DMS153 (cell line): ENCODE results near the gene FUT2.
"Not testable (repeated sequence)": the region's sequence is repeated elsewhere in the genome, so short reads cannot be mapped to it uniquely, and the experiment has no call there.

ENCODE experiments used
- DNase-seq: peaks from one replicate; lab custom pipeline; 2025; lab: John Stamatoyannopoulos, UW

Gene FUT2

DNA sequence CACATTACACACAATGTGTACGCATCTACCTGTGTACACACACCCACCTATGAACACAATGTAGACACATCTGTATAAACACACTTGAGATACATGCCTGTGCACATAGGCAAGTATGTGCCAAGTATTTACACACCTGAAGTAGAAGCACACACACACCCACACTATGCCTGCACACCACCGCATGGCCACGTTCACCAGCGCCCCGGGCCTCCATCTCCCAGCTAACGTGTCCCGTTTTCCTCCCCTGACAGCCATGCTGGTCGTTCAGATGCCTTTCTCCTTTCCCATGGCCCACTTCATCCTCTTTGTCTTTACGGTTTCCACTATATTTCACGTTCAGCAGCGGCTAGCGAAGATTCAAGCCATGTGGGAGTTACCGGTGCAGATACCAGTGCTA is 6.9 kb downstream of the FUT2 start:
- DNase-seq, result no peak

DNA sequence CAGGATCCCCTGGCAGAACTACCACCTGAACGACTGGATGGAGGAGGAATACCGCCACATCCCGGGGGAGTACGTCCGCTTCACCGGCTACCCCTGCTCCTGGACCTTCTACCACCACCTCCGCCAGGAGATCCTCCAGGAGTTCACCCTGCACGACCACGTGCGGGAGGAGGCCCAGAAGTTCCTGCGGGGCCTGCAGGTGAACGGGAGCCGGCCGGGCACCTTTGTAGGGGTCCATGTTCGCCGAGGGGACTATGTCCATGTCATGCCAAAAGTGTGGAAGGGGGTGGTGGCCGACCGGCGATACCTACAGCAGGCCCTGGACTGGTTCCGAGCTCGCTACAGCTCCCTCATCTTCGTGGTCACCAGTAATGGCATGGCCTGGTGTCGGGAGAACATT is 7.5 kb downstream of the FUT2 start:
- DNase-seq, result no peak

DNA sequence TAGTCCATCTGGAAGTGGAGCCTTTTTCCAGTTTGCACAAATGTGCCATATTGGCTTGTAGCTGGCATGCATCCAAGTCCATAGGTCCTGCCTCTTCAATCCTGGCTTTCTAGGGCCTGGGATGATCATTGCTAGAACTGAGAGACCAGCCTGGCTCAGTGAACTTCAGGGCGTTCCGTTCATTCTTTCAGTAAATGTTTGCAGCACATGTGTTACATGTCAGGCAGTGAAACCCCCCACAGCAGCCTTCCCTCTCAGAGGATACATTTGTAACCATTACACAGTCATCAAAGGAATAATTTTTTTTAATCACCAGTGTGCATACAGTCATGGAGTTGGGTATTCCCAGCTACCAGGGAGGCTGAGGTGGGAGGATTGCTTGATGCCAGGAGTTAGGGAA is 9.7 kb downstream of the FUT2 start:
- DNase-seq, result no peak

DNA sequence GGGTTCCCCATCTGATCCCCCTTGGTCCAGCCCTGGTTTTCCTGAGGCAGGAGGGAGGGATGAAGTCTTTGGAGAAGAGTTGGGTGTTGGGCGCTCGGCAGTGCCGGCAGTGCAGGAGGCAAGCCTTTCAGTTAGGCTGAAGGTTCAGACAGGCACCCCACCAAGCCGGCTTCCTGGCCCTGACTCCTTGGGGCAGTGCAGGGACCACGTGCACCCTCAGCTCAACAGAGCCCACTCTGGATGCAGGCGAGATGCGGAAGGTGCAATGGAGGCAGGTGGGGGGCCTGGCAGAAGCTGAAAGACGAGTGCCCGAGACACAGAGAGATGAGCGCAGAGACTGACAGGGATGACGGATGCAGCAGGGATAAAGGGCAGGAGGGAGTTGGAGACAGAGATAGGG is 12.7 kb downstream of the FUT2 start:
- no peak for DNase-seq

DNA sequence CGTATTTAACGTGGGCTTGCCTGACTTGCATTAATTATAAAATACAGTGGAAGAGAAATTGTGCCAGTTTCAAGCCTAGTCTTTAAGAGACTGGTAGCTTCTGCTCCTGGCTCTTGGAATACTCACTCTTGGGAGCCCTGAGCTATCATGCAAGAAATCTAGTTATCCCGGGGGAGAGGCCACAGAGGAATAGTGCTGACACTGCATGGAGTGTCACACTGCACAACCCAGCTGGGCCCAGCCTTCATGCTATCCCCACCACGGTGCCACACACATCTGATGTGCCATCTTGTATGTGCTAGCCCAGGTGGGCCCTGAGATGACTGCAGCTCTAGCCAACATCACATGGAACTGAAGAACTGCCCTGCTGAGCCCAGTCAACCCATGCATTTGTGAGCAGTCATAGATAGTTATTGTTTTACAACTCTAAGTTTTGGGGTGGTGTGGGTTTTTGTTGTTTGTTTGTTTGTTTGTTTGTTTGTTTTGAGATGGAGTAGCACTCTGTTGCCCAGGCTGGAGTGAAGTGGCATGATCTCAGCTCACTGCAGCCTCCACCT is 15.4 kb downstream of the FUT2 start:
- DNase-seq, result no peak

DNA sequence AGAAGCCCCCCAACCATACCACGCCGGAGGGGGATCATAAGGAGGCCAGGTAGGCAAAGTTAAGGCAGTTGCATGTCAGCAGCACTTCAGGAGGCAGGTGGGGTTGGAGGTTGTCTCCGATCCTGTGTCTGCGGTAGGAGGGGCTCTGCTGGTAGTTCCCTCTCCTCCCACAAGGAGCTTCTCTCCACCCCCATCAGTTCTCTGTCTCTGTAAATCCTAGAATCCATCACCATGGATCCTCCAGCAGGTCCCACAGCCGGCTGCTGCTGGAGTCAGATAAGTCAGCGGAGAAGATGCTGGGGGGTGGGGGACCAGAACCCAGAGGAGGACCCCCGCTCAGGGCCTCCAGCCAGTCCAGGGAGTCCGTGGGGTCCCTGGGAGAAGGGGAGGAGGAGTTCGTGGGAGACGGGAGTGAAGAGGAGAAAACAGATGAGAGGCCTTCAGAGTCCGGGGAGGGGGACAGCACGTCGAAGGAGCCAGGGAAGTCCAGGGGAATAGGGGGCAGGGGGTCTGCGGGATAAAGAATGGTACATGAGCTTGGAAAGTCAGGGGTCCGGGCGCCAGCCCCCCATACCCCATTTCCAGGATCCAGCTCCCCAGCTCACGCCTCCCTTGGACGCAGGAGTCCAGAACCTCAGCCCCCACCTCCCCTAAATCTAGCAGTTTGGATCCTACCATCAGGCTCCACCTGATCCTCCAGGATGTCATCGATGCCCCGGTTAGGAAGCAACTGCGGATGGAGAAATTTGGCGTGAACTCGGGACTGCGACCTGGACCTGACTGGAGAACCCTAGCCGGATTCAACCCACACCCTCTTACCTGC is 17.5 kb downstream of the FUT2 start:
- no peak for DNase-seq

DNA sequence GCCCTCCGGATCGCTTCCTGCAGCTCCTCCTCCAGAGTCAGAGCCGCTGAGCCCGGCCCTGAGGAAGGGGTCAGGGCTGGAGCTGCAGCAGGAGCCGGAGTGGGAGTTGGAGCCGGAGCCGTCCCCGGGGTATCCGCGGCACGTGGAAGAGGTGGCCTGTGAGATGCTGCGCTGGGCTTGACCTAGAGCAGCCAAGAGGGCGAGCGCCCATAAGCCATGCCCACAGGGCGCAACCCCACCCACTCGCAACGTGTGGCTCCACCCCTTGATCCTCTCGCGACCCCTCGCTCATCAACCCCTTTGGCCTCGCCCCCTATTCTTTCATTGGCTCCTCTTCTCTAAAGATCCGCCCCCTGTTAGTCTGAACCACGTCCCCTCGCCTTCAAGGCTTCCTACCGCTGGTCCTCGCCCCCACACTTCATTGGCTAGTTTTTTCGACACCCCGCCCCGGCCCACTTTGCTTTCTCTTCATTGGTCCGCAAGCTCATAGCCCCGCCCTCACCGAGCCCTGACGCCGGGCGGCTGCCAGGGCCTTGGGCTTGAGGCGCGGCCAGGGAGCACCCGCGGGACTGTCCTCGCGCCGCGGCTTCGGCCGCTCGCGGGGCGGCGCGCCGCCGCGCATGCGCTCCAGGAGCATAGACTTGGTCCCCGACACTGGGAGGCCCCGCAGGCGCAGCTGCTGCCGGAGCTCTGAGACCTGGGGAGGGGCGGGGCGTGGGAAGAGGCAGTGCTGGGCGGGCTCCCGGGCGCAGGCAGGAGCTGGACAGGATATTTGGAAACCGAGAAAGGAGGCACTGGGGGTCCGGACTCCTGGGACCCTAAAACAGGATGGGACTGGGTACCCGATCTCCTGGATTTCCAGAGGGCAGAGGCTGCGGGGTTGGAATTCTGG is 18.3 kb downstream of the FUT2 start:
- peak; percentile 99 for DNase-seq

DNA sequence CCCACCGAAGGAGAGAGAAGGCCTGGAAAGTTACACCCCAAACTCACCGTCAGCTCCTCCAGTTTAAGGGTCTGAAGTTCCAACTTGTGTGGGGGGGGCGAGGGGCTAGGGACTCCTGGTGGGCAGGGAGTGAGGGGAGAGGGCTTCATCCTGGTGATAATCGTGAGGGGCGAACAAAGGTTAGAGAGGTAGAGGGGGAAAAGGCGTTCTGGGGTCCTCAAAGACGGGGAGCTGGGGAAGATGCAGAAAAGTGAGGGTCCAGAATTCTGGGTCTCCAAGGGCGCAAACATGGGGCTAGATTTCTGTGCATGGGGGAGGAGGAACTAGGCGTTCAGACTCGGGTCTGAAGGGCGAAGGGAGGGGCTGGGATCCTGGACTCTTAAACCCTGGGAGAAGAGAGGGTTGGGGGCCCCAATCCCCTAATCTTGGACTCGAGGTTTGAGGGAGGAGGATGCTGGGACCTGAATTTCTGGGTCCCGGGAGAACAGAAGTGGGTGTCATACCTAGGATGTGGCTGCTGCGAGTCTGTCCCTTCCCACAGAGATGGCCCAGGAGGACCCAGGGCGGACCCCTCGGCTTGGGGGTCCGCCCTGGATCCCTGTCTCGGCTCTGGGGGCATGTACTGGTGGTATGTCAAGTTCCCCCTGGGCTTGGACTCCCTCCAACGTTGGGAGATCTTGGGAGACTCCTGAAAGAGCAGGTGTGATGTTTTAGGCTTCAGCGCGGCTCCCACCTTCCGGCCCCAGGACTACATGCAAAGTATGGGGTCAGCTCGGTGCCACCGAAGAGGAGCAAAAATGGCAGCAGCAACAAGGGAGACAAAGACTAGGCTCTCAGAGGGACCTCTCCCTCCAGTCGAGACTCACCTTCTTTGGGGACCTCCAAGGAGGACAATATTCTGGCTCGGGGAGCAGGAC is 19.2 kb downstream of the FUT2 start:
- no peak for DNase-seq

DNA sequence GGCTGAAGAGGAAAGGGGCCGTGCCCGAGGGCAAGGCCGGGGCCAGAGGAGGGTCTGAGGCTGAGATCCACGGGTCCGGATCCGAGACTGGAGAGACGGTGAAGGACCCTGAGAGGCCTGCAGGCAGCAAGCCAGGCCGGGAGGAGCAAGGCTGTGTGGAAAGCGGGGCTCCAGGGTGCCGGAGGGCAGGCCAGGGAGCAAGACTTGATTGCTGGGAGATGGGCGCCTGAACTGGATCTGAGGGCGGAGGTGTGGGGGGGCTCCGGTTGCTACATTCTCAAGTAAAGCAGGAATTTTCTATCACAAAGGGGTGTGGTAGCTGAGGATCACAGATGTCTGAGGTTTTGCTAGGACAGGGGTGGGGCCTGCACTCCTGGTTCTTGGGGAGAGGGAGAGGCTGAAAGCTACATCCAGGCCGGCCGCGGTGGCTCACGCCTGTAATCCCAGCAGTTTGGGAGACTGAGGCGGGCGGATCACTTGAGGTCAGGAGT is 20.0 kb downstream of the FUT2 start:
- no peak for DNase-seq

DNA sequence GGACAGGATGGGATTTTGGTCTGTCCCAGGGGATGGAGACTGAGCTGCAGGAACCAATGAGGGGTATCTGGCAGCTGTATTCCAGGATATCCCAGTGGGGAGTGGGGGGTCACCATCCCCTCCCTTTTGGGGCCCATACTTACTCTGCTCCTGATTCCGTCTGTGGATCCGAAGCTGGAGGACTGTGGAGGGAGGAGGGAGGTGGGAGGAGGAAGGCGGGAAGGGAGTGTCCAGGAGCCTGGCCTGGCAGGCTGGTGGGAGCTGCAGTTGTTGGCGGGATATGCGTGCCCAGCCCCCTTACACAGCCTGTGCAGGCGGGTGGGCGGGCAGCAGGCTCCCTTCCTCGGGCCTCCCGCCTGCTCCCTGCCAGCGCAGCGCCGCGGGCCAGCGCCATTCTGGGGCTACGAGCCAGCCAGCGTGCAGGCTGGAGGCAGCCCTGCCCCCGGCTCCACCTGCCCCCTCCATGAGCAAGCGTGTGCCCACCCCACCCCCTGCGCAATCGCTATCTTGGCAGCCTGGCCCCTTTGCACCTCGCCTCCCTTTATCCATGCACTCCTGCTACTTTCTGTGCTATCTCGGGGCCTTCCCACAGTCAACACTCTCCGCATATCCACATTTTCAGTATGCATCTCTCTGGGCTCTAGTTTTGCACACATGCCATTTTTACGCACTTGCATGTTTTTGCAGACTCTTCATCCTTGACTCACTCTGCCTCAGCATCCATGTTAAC is 21.0 kb downstream of the FUT2 start:
- DNase-seq, result no peak

DNA sequence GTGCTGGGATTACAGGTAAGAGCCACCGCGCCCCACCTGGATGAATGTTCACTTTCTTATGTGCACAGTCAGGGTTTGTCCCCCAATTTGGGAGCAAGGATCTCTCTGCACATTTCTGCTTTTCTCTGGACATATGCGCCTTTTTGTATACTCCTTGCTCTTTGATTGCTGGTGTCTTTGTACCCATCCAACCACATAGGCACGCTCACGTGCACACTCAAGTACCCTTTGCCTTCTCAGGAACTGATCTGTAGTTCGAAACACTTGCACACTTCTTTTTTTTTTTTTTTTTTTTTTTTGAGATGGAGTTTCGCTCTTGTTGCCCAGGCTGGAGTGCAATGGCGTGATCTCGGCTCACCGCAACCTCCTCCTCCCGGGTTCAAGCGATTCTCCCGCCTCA is 22.3 kb downstream of the FUT2 start:
- not testable (repeated sequence) for DNase-seq

DNA sequence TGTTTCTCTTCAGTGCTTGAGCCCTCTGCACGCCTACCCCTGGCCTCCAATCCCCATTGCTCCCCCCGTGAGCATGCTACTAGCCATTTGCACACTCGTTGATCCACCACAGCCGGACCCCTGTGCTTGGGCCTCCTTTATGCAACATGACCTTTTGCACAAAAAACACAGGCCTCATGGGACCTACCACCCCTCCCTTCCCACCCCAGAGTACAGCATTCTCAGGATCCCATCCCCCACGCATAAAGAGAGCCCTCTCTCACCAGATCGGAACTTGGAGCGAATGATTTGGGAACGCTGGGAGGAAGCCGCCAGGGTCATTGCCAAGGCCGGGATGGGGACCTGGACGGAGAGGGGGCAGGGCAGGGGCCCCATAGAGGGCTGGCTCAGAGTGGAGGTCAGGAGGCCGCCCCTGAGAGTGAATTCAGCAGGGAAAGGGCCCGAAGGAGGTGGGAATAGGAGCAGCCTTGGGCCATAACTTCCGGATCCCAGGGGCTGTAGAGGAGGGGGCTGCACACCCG is 23.0 kb downstream of the FUT2 start:
- no peak for DNase-seq

DNA sequence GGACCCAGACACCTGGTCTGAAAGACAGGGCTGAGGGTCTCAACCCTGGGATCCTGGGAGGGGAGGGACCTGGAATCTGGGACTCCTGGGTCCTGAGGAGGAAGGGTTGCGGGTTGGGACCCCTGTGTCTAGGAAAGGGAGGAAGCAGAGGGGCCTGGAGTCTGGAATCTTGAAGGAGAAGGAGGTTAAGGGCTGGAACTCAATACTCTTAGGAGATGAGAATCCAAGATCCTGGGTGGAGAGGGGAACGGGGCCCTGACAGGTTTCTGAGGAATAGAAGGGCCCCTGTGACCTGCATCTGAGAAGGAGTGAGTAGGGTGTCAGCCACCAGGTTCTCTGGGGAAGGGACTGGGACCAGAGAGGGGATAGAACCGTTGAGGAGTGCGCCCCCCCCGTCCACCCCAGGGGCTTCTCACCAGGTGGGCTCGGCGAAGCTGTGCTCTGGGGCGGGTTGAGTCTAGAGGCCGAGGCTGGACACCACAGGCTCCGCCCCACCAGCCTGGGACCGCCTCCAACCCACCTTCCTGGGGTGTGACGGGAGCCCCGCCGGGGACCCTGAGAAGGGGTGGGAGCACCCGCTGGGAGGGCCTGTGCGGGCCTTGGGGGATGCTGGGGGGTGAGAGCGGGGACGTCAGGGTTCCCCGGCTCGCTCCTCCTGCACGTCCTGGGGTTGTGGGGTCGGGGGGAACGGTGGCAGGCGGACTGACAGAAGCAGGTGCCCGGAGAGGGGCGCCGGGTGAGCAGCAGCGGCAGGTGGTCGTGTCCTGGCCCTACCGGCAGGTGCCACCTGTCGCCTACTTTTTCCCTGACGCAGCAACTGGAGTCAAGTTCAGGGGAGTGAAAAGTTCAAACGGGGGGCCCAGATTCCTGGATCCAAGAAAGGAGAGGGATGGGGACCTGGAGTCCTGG is 23.7 kb downstream of the FUT2 start, which contains the start of gene MAMSTR:
Gene MAMSTR (minus strand): TSS at position 463 of the 909 bp plus-strand sequence. CDS start 694 bp downstream, outside the sequence.
- no peak for DNase-seq

DNA sequence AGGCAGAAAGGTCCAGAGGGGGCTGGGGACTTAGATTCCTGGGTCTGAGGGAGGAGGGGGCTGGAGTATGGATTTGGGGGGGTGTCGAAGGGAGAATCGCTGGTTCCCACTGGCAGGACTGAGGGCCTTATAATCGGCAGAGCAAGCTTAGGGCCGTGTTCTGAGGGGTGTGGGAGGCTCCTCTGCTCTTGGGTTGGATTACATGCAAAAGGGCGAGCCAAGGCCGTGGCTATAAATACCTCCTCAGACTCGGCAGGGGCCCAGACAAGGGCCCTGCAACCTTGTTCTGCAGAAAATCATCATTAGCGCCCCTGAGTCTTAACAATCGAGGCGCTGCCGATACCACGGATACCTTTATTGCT is 24.5 kb downstream of the FUT2 start:
- no peak for DNase-seq

DNA sequence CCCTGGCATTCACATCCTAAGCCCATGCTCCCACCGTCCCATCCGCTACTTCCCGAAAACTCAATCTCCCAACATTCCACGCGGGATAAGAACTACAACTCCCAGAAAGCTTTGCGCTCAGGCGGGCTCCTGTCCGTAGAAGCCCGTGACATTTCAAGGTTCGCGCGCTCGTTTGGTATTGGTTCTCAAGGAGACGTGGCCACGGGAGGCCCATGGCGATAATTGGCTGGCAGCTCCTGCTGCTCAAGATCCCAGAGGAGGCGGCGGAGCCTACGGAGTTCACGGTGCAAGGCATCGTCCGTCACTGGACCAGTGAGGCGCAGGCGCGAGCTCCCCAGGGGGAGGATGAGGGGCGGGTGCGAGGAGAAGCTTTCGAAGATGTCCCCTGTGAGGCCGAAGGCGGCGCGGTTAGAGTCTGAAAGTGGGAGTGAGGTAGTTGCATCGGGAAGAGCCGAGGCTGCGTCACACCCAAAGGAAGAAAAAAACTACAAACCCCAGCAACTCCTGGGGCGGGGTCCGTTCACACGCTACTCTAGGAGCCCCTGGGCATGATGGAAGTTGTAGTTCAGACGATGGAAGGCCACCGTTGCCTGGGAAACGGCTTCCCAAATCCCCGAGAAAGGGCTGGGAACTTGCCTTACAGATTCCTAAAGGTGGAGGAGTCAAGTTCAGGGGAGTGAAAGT is 25.0 kb downstream of the FUT2 start:
- DNase-seq, result peak; percentile 99

DNA sequence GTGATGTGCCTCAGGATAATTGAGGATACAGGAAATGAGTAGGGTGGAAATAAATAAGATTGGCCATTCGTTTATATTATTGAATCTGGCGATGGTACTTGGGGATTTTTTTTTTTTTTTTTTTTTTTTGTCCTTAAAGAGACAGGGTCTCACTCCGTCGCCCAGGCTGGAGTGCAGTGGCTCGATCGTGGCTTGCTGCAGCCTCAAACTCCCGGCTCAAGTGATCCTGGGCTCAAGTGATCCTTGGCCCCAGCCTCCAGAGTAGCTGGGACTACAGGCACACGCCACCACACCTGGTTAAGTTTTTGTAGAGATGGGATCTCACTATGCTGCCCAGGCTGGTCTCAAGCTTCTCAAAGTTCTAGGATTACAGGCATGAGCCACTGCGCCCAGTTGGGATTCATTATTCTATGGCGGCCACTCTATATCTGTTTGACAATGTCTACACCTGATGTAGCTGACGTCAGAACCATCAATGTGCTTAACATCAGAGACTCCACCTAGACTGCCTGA is 26.5 kb downstream of the FUT2 start:
- DNase-seq, result no peak

DNA sequence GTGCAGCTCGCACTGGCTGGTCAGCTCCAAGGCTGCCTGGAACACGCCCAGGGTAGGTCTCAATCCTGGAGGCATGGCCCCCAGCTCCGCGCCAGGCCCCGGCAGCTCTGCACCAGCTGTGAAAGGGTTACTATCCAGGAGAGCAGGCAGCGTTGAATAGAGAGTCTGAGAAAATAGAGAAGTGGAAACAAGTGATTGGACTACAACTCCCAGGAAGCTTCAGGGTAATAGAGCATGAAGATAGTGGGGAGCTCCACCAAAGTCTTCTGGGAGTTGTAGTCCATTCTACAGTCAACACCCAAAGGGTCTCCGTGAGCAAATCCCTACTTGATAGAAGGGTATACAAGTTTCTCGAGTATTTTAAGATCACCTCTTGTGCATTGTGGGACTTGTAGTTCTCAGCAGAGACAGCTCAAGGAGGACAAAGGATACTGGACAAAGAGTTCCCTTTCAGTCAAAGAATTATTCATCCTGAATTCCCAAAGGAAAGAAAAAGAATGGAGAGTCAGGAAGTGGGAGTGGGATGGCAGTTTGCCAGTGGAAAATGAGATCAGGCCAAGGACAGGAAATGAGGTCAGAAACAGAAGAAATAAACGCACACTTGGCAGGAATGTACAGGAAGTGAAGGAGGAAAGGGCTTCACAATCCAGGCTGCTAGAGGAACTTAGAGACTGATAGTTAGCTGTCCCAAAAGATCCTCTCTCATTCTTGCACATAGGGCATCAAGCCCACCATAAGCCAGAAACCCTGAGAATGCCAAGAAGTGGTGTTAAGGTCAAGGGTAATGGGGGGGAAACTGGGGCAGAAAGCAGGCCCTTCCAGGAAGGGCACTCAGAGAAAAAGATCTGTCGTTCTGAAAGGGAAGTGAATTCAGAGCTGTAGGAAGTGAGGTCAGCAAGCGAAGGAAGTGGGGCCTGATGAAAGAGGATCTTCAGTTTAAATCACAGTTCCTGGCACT is 29.3 kb downstream of the FUT2 start:
- peak; percentile 91 for DNase-seq

DNA sequence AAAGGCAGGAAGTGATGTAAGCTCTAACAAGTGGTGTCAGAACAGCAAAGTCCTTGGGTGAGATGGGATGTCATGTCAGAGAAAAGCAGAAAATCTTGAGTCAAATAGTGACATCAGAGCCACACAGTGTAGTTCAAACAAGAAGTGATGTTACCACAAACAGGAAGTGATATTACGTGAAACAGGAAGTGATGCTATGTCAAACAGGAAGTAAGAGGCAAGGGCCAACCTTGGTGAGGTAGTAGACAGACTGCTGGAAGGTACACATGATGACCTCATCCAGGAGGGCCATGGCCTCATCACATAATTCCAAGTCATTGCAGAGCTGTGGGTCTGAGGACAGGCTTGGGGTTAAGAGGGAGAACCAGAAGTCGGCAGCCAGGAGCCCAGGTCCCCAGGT is 30.8 kb downstream of the FUT2 start:
- DNase-seq, result no peak
